ENCODE data around the gene TRMT61A.
A peak's percentile ranks its signal among the peaks of the same experiment; 100 is the strongest.

Gene TRMT61A

DNA sequence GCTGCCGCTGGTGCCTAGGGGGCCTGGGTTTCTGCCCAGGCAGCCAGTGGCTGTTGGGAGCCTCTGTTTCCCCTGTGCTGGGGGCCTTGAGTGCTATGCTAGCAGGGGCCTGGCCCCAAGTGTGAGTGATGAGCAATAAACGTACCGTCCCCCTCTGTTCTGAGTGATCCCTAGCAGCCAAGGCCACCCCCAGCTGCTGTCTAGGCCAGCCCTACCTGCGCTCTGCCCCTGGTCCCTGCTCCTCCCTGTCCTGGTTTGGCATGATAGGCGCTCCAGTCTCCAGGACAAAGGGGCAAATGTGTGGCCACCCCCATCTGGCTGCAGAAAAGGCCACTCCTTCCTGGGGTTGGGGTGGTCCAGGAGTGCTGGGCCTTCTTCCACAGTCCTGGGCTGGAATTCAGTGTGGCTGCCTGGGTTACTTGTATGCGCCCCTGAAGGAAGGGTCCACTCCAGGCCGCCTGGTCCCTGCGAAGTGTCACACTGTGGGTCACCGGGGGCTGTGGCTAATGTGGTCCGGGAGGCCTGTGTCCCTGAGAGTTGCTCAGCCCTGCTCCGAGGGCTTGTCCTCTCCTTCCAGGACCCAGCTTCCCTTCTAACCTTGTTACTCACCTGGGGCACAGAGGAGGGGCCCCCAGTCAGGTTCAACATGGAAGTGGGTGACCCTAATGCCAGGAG is 7.0 kb downstream of the TRMT61A start:
- no peak for DNase-seq

DNA sequence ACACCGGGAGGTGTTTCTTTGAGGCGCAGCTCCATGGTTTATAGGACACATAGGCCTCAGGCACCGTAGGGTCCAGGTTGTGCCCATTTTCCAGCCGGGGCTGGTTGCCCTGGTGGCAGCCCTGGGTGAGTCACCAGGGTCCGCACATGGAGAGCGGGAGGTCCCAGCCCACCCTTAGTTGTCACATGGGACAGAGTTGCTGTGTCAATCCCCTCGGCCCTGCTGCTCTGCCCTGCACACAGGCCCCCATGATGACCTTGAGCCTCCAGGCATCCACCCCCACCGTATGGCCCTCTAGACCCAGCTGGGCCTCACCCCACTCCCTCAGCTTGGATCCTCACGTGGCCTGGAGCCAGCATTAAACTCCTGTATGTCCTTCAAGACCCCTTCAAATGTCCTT is 7.7 kb downstream of the TRMT61A start:
- DNase-seq, result no peak

DNA sequence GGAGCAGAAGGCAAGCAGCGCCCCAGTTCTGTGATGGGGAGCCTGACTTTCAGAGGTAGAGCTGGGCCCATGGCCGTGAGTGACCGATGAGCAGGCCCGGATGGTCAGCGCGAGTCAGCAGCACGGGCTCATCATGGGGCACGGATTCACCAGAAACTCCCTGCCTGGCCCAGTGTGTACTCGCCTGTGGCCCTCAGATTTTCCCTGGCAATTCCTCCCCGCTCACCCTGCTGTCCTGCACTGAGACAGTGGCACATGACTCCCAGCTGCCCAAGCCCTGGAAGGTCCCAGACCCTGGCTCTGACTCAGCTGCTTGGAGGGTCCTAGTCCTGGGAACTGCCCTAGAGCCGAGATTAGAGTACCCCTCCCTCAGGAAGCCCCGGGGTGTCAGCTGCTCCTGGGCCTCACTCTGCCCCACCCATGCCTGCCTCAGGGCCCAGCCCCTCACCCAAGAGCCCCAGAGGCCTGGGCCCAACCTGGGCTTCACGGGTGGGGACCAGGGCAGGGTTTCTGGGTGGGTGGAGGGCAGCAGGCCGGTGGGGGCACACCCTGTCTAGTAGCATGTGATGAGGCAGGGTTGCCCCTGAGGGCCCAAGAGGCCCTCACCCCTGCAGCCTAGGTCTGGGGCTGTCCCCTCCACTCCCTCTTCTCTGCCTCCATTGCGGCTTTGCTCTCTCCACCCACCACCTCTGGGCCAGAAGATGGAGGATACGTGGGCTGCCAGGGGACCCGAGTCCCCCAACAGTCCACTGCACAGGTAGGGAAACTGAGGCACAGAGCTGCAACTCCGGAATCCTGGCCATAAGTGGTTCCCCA is 8.4 kb downstream of the TRMT61A start:
- no peak for DNase-seq

DNA sequence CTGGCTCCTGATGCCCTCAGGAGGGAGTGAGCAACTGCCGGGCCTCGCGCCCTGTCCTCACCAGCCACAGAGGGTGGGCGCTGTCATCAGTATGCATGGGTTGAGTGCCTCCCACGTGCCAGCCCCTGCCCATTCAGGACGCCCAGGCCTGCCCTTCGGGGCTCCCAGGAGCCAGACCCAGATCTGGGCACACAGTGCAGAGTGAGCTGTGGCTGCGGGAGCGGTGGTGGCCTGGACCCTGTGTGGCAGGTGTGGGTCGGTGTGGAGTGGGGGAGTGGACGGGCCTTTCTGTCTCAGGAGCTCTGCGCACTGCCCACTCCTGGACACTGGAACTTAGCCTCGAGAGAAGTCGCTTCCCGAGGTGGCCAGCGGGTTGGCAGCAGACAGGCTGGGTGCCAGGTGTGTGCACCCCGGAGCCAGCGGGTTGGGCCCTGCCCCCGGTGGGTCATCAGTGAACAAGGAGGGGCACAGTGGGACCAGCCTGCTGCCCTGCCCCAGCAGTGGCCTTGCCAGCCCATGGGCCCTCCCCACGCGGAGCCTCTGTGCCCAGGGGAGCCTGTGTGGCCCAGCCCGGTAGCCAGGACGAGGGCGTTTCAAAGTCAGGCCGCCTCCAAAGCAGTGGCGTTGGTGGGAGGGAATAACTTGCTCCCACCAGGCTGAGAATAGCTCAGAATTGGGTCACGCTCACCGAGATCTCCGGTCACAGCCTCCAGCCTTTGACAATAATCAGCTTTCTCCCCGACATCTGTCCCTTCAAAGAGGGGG is 9.5 kb downstream of the TRMT61A start:
- no peak for DNase-seq

DNA sequence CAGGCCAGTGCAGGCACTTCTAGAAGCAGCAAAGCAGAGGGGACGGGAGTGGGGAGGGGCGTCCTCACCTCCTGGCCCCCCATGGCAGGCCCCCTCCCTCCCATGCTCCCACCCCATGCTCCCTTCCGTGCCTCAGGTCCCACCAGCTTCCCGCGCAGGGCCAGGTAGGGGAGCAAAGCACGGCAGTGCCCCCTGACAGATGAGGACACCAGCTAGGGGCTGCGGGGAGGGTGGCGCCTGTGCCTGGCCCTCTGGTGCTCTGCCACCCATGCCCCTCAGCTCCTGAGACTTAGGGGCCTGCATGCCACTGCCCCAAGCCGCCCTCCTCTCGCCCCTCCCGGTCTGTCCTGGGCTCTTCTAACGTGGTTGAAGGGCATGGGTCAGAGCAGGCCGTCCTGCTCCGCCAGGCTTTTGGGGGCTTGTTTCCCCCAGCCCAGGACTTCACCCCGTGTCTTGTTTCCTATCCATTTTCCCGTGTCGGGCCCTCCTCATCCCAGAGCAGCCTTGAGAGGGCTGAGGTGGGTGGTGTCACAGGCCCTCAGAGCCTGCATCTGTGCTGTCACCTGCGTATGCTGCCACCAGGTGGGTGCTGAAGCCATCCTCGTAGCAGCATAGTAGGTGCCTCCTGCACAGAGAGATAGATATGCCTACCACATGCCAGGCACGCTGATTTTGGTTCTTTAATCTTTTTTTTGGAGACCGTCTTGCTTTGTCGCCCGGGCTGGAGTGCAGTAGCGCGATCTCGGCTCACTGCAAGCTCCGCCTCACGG is 10.2 kb downstream of the TRMT61A start:
- no peak for DNase-seq

DNA sequence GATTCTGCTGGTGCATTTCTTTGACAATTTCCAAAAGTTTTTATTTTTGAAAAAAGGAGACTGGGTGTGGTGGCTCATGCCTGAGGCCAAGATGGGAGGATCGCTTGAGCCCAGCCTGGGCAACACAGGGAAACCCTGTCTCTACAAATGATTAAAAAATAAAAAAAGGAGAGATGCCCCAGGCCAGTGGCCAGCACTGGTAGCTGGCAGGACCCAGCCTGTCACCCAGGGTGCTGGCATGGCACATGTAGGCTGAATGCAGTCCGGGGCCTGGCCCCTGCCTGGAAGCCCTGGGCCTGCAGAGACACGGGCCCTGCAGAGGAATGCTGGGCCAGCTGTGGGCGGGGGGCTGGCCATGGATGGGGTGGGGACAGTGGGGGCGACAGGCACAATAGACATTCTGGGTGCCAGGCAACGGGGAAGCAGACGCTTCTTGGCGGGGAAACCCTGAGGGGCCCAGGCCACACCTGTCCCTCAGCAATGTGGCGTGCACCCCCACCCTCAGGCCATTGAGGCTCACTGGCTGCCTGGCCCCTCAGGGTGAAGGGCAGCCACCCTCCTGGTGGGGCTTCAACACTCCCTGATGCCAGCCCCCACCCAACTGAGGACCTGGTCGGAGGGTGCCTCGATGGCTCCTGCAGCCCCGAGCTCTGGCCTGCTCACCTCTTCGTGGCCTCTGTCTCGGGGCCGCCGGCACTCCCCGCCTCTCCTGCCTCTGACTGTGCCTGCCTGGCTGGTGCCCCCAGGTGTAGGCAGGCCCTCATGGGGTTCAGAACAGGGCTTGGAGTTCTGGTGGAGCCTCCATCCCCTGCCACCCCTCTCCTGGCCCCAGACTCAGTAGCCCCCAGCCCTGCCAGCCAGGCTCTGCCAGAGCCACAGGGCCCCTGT is 12.1 kb downstream of the TRMT61A start:
- DNase-seq, result no peak

DNA sequence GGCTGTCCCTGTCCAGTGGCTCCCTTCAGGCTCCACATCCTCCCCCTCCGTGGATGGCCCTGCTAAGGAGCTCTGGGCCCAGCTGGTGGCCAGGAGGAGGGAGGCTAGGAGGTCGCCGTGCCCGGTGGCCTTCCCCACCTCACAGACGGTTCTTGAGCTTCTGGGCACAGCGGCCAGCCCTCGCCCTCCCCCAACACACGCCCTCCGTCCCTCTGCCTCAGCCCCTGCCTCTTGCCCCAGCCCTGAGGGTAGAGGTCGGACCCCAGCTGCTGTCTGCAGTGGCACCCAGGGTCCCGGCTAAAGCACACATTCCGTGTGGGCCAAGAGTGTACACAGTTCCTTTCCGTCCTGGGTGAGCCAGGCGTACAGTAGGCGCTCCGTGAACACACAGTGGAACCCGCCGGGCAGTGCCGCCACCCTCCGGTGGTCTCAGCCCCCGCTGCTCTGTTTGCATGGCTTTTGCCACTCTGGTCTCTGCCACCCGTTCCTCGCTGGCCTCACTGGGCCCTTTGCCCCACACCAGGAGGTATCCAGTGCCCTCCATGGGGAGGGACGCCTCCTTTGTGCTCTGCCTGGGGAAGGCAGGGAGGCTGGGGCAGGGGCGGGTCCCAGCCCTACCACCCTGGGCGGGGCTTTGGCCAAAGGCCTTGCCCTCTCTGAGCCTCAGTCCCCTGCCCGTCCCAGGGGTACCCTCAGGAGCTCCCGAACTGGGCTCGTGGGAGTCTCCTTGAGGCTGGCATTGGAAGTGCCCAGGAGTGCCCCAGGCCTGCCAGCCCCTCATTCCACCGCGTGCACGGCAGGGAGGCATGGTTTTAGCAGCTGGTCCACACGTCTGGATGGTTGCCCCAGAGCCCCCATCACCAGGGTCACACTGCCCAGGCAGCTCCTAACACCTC is 13.0 kb downstream of the TRMT61A start:
- no peak for DNase-seq

DNA sequence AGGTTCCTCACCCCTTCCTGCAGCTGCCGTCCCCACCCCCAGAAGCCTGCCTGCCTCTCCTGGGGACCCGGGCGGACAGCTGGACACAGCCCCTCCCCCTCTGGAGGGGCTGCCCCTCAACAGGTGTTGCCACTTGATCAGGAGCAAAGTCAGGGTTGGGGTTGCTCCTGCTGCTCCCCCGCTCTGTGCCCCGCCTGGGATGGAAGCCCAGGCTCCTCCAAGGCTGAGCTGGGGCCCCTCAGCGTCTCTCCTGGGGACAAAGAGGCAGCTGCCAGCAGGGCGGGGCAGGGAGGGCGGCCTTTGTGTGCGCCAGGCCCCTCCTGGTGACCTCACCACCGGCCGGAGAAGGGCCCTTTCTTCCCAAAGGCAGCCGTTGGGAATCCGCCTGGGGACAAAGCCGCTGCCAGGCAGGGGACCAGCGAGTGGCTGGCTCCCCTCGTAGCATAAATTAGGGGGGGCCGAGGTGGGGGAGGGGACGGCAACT is 13.7 kb downstream of the TRMT61A start:
- DNase-seq, result peak; percentile 80

DNA sequence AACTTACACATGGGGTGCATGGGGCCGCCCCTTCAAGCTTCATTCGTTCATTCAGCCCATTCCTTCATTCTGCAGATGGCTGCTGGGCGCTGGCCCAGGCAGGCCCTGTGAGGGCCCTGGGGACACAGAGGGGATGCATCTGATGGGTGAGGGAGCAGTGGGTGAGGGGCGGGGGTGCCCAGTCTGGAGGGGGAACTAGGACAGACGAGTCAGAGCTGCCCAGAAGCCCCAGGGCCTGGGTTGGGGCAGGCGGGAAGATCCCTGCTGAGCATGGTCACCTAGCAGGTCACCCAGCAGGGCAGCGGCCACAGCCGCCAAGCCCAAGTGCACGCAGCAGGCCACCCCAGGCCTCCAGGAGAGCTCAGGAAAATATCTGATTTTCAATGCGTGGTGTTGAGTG is 14.1 kb downstream of the TRMT61A start:
- no peak for DNase-seq

DNA sequence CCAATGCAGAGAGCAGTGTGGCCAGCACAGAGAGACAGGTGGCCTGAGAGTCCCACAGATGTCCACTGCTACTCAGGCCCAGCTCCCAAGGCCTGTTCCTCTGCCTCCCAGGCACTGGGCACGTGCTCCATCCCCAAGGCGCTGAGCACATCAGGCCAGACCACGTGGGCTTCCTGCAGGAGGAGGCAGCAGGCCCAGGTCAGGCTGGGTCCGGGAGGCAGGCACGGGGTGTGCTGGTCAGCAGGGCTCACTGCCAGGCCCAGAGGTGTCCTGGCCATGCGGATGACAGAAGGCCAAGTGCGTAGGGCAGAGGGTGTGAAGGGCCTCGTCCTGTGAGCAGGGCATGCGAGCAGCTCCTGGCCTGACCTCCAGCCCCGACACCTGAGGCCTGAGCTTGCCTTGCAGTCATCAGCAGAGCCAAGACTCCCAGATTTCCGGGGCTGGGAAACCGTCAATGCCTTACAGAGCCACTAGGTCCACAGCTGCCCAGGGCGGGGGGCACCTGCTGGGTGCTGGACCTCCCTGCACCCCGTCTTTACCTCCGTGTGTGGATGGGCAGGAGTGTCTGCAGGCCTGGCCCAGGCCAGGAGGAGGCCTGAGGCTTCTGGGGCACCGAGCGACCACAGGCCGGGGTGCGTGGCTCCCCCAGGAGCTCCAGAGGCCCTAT is 14.9 kb downstream of the TRMT61A start:
- DNase-seq, result no peak

DNA sequence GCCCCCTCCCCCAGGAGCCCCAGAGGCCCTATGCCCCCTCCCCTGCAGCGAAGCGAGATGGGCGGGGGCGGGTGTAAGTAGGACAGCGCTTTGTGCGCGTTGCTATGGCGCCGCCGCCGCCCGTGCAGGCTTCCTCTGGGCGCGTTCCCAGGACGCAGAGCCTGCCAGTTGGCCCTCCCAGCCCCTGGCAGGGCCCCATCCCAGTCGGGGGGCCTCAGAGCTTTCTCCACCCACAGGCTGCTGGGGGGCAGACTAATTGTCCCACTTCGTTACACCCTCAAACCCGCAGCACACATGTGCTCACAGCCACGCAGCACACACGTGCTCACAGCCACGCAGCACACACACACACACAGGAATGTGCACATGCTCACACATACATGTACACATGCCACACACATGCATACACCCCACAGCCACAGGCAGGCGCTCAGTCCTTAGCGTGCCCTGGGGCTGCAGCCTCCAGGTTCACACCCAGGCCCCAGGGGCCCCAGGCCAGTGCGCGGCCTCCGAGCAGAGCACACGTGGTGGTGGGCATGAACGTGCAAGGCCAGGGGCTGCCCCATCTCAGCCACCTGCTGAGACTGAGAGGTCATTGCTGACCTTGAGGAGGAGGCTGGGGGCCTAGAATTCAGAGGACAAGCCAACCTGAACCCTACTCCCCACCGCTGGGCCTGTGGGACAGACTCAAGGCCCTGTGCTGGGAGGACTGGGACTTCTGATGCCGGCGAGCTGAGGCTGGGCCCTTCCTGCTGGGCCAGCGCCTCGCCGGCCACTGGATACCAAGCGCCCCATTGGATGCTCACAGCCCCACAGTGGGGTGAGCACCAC is 15.6 kb downstream of the TRMT61A start:
- no peak for DNase-seq

DNA sequence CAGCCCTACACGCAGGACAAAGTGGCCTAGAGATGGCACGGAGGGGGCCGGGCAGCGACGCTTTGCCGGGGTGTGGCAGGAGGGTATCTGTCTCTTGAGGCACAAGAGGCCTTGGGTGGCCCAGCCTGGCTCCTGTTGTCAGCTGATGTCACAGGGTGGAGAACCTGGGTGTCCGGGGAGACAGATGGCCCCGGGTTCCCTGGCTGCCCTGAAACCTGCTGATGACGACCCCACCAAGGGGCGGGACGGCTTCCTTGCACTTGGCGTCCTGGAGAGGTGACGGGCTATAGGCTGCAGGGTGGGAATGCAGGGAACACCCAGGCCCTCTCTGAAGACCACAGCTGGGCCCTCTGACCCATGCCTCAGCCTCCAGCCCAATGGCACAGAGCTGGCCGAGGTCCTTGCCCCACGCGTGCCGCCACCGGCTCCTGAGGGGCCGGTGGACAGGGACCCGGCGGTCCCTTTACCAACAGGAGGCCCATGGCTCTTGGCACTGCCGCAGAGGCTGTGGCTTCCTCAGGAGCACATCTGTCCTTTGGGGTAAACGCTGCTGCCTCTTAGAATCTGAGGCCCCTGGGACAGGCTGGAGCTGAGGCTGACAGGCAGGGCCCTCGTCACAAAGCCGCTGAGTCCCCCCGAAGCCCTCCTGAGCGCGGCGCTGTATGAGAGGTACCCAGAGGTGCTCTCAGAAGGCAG is 16.4 kb downstream of the TRMT61A start:
- no peak for DNase-seq

DNA sequence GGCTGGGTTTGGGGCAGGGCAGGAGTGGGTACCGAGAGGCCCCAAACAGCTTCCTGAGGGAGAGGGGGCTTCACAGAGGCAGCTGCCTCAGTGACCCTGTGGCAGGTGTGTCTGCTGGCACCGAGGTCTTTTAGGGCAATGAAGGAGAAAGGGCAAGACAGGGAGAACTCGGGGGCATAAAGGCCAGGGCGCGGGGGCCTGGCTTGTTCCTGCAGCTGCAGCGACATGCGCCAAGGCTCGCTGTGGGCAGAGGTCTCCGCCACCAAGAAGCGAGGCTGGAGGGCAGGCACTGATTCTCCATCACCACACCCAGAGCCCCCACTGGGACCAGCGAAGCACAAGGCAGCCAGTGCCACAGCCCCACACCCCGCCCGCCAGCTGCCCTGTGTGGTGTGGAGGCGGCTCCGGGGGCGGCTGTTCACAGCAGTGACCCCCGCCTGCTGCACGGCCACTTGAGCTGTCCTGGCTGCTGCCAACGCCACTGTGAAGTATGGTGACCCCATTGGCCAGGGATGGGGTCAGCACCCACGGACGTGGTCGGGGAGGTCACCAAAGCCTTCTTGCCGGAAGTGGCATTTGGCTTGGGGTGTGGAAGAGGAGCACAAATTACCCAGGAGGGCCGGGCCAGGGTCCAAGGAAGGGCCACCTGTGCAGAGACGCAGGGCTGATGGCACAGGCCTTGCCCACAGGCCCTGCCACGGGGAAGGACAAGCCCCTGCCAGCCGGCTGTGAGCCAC is 17.1 kb downstream of the TRMT61A start:
- no peak for DNase-seq

DNA sequence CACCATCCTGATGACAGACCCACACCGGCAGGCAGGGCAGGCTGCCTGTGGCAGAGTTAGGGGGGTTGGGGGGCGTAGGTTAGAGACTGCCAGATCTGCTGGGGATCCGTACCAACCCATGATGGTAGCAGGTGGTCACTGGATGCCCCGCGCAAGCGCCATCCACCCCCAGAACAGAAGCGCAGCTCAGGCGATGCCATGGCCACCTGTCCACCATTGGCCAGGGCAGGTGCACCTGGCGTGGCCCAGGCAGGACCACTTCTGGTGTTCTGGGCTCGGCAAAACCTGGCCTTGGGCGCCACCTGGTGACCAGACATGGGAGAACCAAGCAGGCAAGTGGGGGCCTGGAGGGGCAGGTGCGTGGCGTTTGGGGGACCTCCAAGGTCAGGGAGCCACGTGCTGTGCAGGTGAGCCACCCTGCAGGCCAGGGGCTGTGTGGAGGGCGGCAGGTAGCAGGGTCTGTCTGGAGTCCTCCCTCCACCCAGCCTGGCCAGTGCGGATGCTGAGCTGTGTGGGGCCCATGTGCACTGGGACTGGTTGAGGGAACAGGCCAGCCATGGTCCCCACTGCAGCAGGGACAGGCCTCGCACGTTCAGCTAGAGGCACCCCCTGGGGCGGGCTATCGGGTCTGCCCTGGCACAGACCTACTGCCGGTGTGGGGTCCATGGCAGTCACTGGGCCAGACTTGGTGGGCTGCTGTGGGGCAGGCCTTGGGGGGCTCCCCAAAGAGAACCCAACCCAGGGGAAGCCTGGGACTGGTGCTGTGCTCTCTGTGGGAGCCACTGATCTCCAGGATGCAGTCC is 17.9 kb downstream of the TRMT61A start:
- peak; percentile 51 for DNase-seq

DNA sequence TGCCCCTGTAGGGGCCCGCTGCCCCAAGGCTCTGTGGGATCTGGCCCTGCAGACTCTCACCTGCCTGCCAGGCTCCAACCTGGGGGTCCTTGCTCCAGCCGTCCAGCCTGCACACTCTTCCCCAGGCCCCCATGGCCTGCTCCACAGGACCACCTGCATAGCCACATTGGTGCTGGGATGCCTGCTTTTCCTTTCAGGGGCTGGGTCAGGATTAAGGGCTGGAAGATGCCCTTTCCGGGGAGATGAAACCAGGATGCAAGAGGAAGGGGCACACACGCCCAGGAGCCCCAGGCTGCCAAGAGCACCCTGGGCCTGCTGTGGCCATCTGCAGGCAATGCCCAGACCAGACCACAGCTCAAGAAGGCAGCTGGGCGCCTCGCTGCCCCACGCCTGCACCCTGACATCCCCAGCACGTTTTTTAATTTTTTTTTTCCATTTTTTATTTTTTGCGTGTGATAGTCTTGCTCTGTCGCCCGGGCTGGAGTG is 18.5 kb downstream of the TRMT61A start:
- no peak for DNase-seq

DNA sequence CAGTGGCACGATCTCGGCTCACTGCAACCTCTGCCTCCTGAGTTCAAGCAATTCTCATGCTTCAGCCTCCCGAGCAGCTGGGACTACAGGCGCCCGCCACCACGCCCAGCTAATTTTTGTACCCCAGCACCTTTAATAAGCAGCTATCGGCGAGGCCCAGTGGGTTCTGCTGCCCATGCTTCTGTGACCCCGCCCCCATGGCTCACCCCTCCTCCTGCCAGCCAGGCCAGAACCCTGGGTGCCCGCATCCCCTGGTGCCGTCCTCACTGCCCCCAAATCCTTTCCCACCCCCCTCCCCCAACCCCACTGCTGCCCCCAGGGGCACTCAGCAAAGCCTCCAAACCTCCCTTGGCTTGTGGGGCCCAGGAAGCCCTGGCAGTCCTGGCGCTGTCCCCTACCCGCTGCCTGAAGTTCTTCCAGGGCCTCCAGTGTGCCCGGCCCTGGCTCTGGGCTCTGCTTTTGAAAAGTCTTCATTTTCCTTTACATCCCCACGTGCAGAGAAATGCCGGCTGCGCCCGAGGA is 19.0 kb downstream of the TRMT61A start:
- no peak for DNase-seq

Data from NCI-H2107 (cell line).